GM18505 (cell line): ENCODE data around the gene SPTLC2.

ENCODE experiments used
- ATAC-seq: cut with Tn5 transposase; IDR thresholded peaks from one replicate; pipeline ENCODE4 v1.9.1; 2021; ENCODE audit not compliant: unreplicated experiment
- POLR2A ChIP-seq: IDR thresholded peaks from 4 replicates; pipeline ENCODE4 v1.6.1; 2011; ENCODE audit warnings: borderline replicate concordance; ENCODE audit not compliant: insufficient read depth, insufficient read length; ENCODE audit errors: extremely low read depth

The SPTLC2 gene

GRCh38 chr14:77509366-77509765 lies 107.1 kb downstream of the SPTLC2 start:
- TF ChIP-seq POLR2A: no peak

GRCh38 chr14:77508876-77509275 lies 107.6 kb downstream of the SPTLC2 start:
- ATAC-seq: no peak
- TF ChIP-seq POLR2A: no peak

More at GRCh38 chr14:77509366-77509765, 107.1 kb downstream of the SPTLC2 start:
- no peak for ATAC-seq

- TF ChIP-seq POLR2A: no peak
- ATAC-seq: no peak
Measured at GRCh38 chr14:77508249-77508648, 108.2 kb downstream of the SPTLC2 start.

GRCh38 chr14:77507762-77508161 lies 108.7 kb downstream of the SPTLC2 start:
- ATAC-seq: no peak
- no peak for TF ChIP-seq POLR2A

- ATAC-seq: no peak
- no peak for TF ChIP-seq POLR2A
Measured at GRCh38 chr14:77505031-77505430, 111.4 kb downstream of the SPTLC2 start.

GRCh38 chr14:77503138-77503537 lies 113.3 kb downstream of the SPTLC2 start:
- ATAC-seq: no peak
- TF ChIP-seq POLR2A: no peak

GRCh38 chr14:77502109-77502782 lies 114.2 kb downstream of the SPTLC2 start:
- TF ChIP-seq POLR2A: no peak
- no peak for ATAC-seq

- peak; percentile 17 for ATAC-seq
- no peak for TF ChIP-seq POLR2A
Measured at GRCh38 chr14:77498984-77499527, 117.4 kb downstream of the SPTLC2 start.

- no peak for TF ChIP-seq POLR2A
- ATAC-seq: peak; percentile 75
Measured at GRCh38 chr14:77498120-77498979, 118.1 kb downstream of the SPTLC2 start, which contains the start of gene ISM2. TSS of gene ISM2 (minus strand) at chr14:77498816. CDS start at chr14:77498793, 23 bp downstream.

GRCh38 chr14:77495334-77495733 lies 121.1 kb downstream of the SPTLC2 start:
- no peak for TF ChIP-seq POLR2A
- ATAC-seq: no peak

GRCh38 chr14:77491056-77491455 lies 125.4 kb downstream of the SPTLC2 start:
- no peak for ATAC-seq
- TF ChIP-seq POLR2A: no peak

GRCh38 chr14:77490347-77490986 lies 126.0 kb downstream of the SPTLC2 start:
- ATAC-seq: no peak
- no peak for TF ChIP-seq POLR2A

- TF ChIP-seq POLR2A: no peak
- no peak for ATAC-seq
Measured at GRCh38 chr14:77489041-77489440, 127.4 kb downstream of the SPTLC2 start.
